DND-41 (cell line): ENCODE data around the gene KAZN.

ENCODE experiments used
- CTCF ChIP-seq: IDR thresholded peaks from 2 replicates; pipeline ENCODE4 v1.5.1; 2012; ENCODE audit warnings: borderline replicate concordance, low read length, moderate library complexity, mild to moderate bottlenecking; ENCODE audit not compliant: poor library complexity, severe bottlenecking; ENCODE audit errors: extremely low read depth
- EZH2 ChIP-seq: IDR thresholded peaks from 3 replicates; pipeline ENCODE4 v1.6.1; 2012; ENCODE audit warnings: borderline replicate concordance, low read depth, mild to moderate bottlenecking, moderate library complexity, low read length, inconsistent platforms; ENCODE audit not compliant: severe bottlenecking

DNA sequence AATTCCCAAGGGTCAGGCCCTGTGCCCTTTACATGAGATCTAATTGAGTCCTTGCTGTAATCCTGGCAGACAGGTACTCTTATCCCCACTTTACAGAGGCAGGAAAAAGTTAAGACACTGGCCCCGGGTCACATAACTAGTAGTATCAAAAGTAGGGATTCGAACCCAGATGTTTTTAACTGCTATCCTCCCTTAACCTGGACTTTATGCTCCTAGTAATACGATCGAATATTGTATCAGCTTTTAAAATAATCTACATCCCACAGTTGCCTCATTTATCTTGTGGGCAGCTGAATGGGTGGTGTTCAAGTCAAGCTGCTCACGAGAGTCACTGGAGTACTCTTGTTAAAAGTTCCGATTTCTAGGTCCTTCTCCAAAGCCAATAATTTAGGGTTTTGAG, 529.6 kb downstream of the KAZN start:
- TF ChIP-seq CTCF (no peak), EZH2 (no peak)
